Karpas-422 (cell line): ENCODE measurements around the gene ZNF416. TPM values are rescaled to one million over a fixed set of nuclear protein-coding genes. Genes with fewer than 3 reads are reported as not detected.

ENCODE experiments used
- DNase-seq: peaks from one replicate; pipeline ENCODE4 v3.0.0-alpha.2; 2015
- H2AFZ ChIP-seq: fragments of 200-600 bp; sonication (generic); 2 replicates; pipeline ENCODE4 v1.6.1; 2014; ENCODE audit warnings: antibody characterized with exemption, low read length, mixed read lengths
- H3K27ac ChIP-seq: fragments of 200-600 bp; sonication (generic); 2 replicates; pipeline ENCODE4 v1.5.1; 2014; ENCODE audit warnings: mild to moderate bottlenecking, low read length, moderate library complexity
- H3K27me3 ChIP-seq: fragments of 200-600 bp; sonication (generic); 2 replicates; pipeline ENCODE4 v1.6.1; 2014; ENCODE audit warnings: low read length, mixed read lengths
- H3K36me3 ChIP-seq: fragments of 200-600 bp; sonication (generic); 2 replicates; pipeline ENCODE4 v1.6.1; 2014; ENCODE audit warnings: low read length, mixed read lengths; ENCODE audit not compliant: insufficient read depth
- H3K4me1 ChIP-seq: fragments of 200-600 bp; sonication (generic); 2 replicates; pipeline ENCODE4 v1.6.1; 2014; ENCODE audit warnings: mild to moderate bottlenecking, low read length, mixed read lengths
- H3K4me2 ChIP-seq: fragments of 200-600 bp; sonication (generic); 2 replicates; pipeline ENCODE4 v1.6.1; 2014; ENCODE audit warnings: low read length, low read depth, mild to moderate bottlenecking; ENCODE audit not compliant: poor library complexity, severe bottlenecking
- H3K4me3 ChIP-seq: fragments of 200-600 bp; sonication (generic); 2 replicates; pipeline ENCODE4 v1.5.1; 2014; ENCODE audit warnings: mild to moderate bottlenecking, antibody characterized with exemption, low read length, mixed read lengths
- H3K79me2 ChIP-seq: fragments of 200-600 bp; sonication (generic); 2 replicates; pipeline ENCODE4 v1.6.1; 2014; ENCODE audit warnings: mild to moderate bottlenecking, low read length, mixed read lengths
- H3K9ac ChIP-seq: fragments of 200-600 bp; sonication (generic); 2 replicates; pipeline ENCODE4 v1.6.0; 2014; ENCODE audit warnings: low read length
- H3K9me2 ChIP-seq: fragments of 200-600 bp; sonication (generic), shearing (Covaris generic); replicated peaks from 2 replicates; pipeline ENCODE4 v1.6.0; 2014; ENCODE audit warnings: mild to moderate bottlenecking, low read length, moderate library complexity; ENCODE audit not compliant: insufficient read depth
- H3K9me3 ChIP-seq: fragments of 300-700, 200-600 bp; sonication (generic); 2 replicates; pipeline ENCODE4 v1.6.1; 2014; ENCODE audit warnings: low read length, mixed read lengths
- H4K20me1 ChIP-seq: fragments of 200-600 bp; sonication (generic); 2 replicates; pipeline ENCODE4 v1.6.1; 2014; ENCODE audit warnings: mild to moderate bottlenecking, antibody characterized with exemption, low read length, low read depth; ENCODE audit not compliant: insufficient read depth
- total RNA-seq: library from RNA; depleted of rRNA; stranded (reverse); fragments of >200 nt; shearing (Covaris generic); gene quantifications from 2 replicates; pipeline ENCODE4 v1.2.3, GENCODE V29; 2014; ENCODE audit warnings: low replicate concordance

The ZNF416 gene
- total RNA-seq, 1 experiment from 2014 or later: 3.1 TPM

DNA sequence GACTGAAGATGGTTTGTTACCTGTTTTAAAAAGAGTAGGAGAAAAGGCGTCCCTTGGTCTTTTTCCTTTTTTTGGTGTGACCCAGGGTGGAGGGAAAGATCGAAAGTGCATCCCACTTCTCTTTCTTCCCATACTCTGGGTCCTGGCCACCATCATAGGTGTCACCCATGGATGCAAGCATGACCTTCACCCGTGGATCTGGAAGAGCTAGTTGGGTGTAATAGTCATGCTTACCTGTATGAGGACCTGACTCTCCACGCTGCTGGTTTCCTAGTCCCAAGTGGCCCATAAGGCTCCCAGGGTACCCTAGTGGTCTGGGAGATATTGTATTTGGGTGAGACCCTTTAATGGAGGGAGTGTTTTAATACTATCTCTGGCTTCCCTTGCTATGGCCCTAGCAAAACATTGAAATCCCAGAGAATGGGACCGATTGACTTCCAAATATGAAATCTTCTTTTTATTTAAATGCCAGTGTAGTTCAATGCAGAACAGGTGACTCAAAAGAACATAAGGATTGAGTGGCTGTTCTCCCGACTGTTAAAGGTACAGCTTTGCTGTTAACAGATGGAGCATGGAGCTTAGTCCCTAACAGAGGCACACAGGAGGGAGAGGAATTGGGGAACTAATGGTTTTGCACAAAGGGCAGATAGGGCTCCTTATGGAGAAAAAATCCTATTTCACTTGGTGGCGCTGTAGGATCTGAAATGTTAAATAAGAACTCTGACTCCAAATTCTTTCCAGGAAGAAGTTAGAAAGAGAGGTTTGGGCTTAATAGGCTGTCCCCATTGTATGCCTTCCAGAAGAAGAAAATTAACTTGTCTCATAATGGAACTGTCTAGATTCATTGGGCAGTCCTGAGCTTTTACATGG lies 12.1 kb downstream of the ZNF416 start:
- H4K20me1 ChIP-seq: no peaks in the 10 kb centered on the region
- H3K27me3 ChIP-seq: no peaks in the 10 kb centered on the region
- peak; percentile 66 for DNase-seq
- no peaks in the 10 kb centered on the region for H3K79me2 ChIP-seq
- H3K36me3 ChIP-seq: peaks cover 6% of the 10 kb centered on the region
- no peaks in the 10 kb centered on the region for H3K4me1 ChIP-seq
- H3K4me3 ChIP-seq: no peak overlapping the region
- no peak overlapping the region for H3K9ac ChIP-seq
- H3K27ac ChIP-seq: no peak overlapping the region
- H3K9me3 ChIP-seq: peaks cover 80% of the 10 kb centered on the region
- no peak overlapping the region for H3K4me2 ChIP-seq
- H3K9me2 ChIP-seq: no peaks in the 10 kb centered on the region
- H2AFZ ChIP-seq: no peak overlapping the region

GRCh38 chr19:57563547-57563946 lies 15.2 kb downstream of the ZNF416 start:
- Histone ChIP-seq H3K27ac (no peak overlapping the region), H3K9me3 (peaks cover 80% of the 10 kb centered on the region), H3K9me2 (no peaks in the 10 kb centered on the region), H3K4me1 (no peaks in the 10 kb centered on the region), H3K4me2 (no peak overlapping the region), H3K79me2 (peaks cover 8% of the 10 kb centered on the region), H3K36me3 (peaks cover 6% of the 10 kb centered on the region; the same call in 1 of the 2 replicates), H3K27me3 (no peaks in the 10 kb centered on the region), H3K9ac (no peak overlapping the region), H2AFZ (no peak overlapping the region), H3K4me3 (no peak overlapping the region), H4K20me1 (no peaks in the 10 kb centered on the region)
- DNase-seq: no peak

GRCh38 chr19:57560049-57560491 lies 18.6 kb downstream of the ZNF416 start:
- no peaks in the 10 kb centered on the region for H4K20me1 ChIP-seq
- peaks cover 19% of the 10 kb centered on the region for H3K36me3 ChIP-seq
- no peak overlapping the region for H2AFZ ChIP-seq
- peaks cover 66% of the 10 kb centered on the region for H3K9me3 ChIP-seq
- no peak overlapping the region for H3K4me2 ChIP-seq
- peaks cover 19% of the 10 kb centered on the region for H3K79me2 ChIP-seq
- no peaks in the 10 kb centered on the region for H3K9me2 ChIP-seq
- no peaks in the 10 kb centered on the region for H3K27me3 ChIP-seq
- peak overlapping the region; percentile 73; the same call in 1 of the 2 replicates for H3K4me3 ChIP-seq
- no peak overlapping the region for H3K9ac ChIP-seq
- H3K4me1 ChIP-seq: no peaks in the 10 kb centered on the region
- no peak overlapping the region for H3K27ac ChIP-seq
- DNase-seq: no peak

DNA sequence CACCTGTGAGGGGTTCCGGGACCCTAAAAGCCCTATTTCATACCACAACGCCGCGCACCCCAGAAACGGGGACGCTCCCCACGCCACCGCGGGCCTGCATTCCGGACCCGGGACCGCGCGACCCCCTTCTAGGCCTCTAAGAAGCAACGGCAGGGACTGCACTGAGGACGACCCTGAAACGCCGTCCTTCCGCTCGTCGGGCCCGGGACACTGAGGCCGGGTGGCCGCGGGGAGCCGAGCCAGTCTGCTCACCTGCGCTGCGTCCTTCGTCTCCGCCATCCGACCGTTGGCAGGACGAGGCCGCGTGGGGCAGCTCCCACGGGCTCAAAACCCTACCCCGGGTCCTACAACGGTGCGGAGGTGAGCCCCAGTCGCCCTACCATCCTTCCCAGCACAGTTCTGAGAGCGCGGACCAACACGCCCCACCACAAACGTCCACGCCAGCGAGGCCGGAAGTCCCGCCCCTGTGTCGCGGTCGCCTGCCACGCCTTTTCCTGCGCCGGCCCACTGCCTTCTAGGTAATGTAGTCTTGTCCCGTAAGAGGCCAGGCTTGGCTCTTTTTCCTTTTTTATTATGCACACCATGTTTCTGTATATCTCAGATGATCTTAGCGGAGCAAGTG lies 19.2 kb downstream of the ZNF416 start, which contains the start of gene ZNF550:
Gene ZNF550 (minus strand): TSS at position 460 of the 622 bp plus-strand sequence. CDS start 181 bp downstream, at position 279.
- Histone ChIP-seq H3K36me3 (peaks cover 23% of the 10 kb centered on the region), H3K9me3 (peaks cover 67% of the 10 kb centered on the region), H3K4me1 (no peaks in the 10 kb centered on the region), H3K4me2 (peak within 1 kb of the TSS; percentile 61), H3K27ac (no peak within 1 kb of the TSS), H3K79me2 (peaks cover 19% of the 10 kb centered on the region), H3K9ac (peak within 1 kb of the TSS; percentile 77), H3K4me3 (peak within 1 kb of the TSS; percentile 73), H4K20me1 (no peaks in the 10 kb centered on the region), H2AFZ (peak within 1 kb of the TSS; percentile 42; the same call in 1 of the 2 replicates), H3K27me3 (no peaks in the 10 kb centered on the region), H3K9me2 (no peaks in the 10 kb centered on the region)
- DNase-seq: peak; percentile 89

DNA sequence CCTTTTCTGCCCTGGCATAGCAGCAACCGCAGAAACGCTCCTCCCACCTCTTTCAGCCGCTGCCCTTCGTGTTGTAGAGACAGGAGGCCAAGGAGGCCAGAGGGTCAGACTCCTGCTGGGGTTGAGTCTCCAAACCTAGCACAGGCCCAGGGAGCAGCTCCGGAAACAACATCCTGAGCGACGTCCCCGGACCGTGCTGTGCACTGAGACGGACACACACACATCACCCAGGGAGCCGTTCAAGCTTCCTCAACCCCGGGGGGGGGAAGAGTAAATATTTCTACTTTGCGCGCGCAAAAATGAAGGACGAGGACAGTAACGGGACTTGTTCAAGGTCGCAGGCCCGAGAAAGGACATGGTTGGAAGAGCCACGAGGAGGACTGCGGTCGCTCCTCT lies 19.7 kb downstream of the ZNF416 start:
- Histone ChIP-seq H3K27ac (no peak overlapping the region), H3K9ac (peak overlapping the region; percentile 77), H3K9me3 (peaks cover 68% of the 10 kb centered on the region), H3K9me2 (no peaks in the 10 kb centered on the region), H3K27me3 (no peaks in the 10 kb centered on the region), H3K4me3 (peak overlapping the region; percentile 73), H3K4me1 (no peaks in the 10 kb centered on the region), H3K4me2 (peak overlapping the region; percentile 61), H3K36me3 (peaks cover 28% of the 10 kb centered on the region), H3K79me2 (peaks cover 19% of the 10 kb centered on the region), H4K20me1 (no peaks in the 10 kb centered on the region), H2AFZ (no peak overlapping the region)
- DNase-seq: peak; percentile 61

DNA sequence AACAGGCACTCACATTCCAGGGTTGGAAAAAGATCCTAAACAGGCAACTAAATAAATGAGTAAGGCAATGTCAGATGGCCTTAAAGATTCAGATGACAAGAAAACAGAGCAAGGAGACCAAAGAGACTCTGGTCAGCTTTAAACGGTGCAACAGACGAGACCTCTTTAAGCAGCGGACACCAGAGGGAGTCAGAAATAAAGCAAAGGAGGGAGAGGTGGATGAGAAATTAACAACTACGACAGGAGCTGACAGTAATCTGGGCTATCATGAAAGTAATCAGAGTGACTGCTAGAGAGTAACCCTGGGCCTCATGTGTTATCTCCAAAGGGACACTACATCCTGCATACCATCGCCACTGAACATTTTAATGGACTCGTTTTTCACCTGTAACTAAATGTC lies 20.2 kb downstream of the ZNF416 start:
- H3K4me1 ChIP-seq: no peaks in the 10 kb centered on the region
- no peak for DNase-seq
- no peak overlapping the region for H3K27ac ChIP-seq
- H3K9me3 ChIP-seq: peaks cover 66% of the 10 kb centered on the region
- H3K79me2 ChIP-seq: peaks cover 19% of the 10 kb centered on the region
- H3K9ac ChIP-seq: peak overlapping the region; percentile 77
- no peaks in the 10 kb centered on the region for H3K9me2 ChIP-seq
- H4K20me1 ChIP-seq: no peaks in the 10 kb centered on the region
- H3K36me3 ChIP-seq: peaks cover 33% of the 10 kb centered on the region
- H3K4me2 ChIP-seq: peak overlapping the region; percentile 61
- peak overlapping the region; percentile 73 for H3K4me3 ChIP-seq
- no peaks in the 10 kb centered on the region for H3K27me3 ChIP-seq
- H2AFZ ChIP-seq: no peak overlapping the region

DNA sequence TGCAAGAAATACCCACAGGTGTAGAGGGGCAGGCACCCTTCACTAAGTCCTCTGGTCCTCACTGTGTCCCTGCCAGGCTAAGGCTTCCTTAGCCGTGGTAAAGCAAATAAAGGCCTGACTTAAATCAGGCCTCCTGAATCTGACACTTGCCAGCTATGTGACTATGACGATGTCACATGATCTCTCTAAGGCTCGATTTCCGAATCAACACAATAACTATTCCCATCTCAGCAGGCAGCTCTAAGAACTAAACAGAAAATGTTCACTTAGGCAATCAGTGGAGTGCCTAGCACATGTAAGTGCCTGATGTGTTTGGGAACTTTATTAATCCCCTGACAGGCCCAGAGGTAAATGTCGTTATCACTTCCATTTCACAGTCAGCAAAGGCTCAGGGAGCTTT lies 21.1 kb downstream of the ZNF416 start:
- Histone ChIP-seq H3K27me3 (no peaks in the 10 kb centered on the region), H3K9me2 (no peaks in the 10 kb centered on the region), H3K36me3 (peaks cover 41% of the 10 kb centered on the region), H4K20me1 (no peaks in the 10 kb centered on the region), H3K4me2 (no peak overlapping the region), H3K4me1 (no peaks in the 10 kb centered on the region), H3K9me3 (peaks cover 66% of the 10 kb centered on the region), H3K4me3 (no peak overlapping the region), H3K27ac (no peak overlapping the region), H2AFZ (no peak overlapping the region), H3K9ac (no peak overlapping the region), H3K79me2 (peaks cover 19% of the 10 kb centered on the region)
- DNase-seq: no peak

GRCh38 chr19:57552432-57552831 lies 26.3 kb downstream of the ZNF416 start:
- DNase-seq: no peak
- H3K4me1 ChIP-seq: no peaks in the 10 kb centered on the region
- no peak overlapping the region for H3K9ac ChIP-seq
- peaks cover 85% of the 10 kb centered on the region for H3K36me3 ChIP-seq
- H2AFZ ChIP-seq: no peak overlapping the region
- no peak overlapping the region for H3K27ac ChIP-seq
- no peaks in the 10 kb centered on the region for H3K9me2 ChIP-seq
- H3K4me3 ChIP-seq: no peak overlapping the region
- no peaks in the 10 kb centered on the region for H3K27me3 ChIP-seq
- no peaks in the 10 kb centered on the region for H3K79me2 ChIP-seq
- no peak overlapping the region for H3K4me2 ChIP-seq
- H4K20me1 ChIP-seq: no peaks in the 10 kb centered on the region
- H3K9me3 ChIP-seq: peaks cover 72% of the 10 kb centered on the region
